Urothelium cell line (cell line): Measurements from ENCODE around the gene ELMO3.

Experiments used
- DNase-seq: peaks from one replicate; pipeline ENCODE4 v3.0.0; 2011; ENCODE audit warnings: low spot score, mixed read lengths
- FAIRE-seq: peaks from 2 replicates; lab custom pipeline; 2011; peaks lifted over from hg19 to GRCh38; lab: Jason Lieb, UNC

Gene ELMO3

DNA sequence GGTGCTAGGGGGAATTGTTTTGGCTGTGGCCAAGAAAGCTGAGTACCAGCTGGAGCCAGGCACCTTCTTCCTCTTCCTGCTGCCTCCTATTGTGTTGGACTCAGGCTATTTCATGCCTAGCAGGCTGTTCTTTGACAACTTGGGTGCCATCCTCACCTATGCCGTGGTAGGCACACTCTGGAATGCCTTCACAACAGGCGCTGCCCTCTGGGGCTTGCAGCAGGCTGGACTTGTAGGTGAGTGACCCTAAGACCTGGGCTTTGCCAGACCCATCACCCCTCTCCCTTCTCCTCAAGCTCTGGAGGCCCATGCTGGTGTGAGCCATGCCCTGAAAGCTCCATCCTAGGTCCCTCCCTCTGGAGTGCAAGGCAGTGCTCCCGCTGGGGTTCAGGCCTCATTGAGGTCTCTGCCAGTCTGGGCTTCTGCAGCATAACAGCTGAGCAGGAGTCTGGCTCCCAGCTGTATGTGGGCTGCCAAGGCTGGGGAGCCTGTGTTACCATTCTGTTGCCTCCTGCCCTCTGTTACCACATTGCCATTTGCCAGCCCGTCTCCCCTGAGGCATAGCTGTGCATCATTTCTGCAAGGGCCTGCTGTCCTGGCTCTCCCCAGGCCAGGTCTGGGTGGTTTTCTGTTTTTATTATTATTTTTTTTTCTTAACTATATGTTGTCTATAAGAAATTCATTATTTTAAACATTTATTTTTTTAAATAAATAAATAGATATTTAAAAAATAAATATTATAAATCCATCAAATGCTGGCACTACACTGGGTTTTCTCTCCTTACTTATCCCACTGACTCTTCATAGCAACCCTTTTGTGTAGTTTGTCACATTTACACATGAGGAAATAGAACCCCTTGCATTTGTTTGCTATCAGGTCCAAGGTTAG is 53.9 kb downstream of the ELMO3 start:
- DNase-seq (no peak), FAIRE-seq (no peak)
